GM19239 (cell line): ENCODE data around the gene ACIN1.

Experiments used
- DNase-seq: peaks from one replicate; pipeline ENCODE4 v3.0.0; 2011; ENCODE audit warnings: low spot score; ENCODE audit not compliant: insufficient read length
- FAIRE-seq: peaks from 2 replicates; lab custom pipeline; 2011; peaks lifted over from hg19 to GRCh38; lab: Jason Lieb, UNC

ACIN1 gene

GRCh38 chr14:23125933-23126524 is 31.1 kb upstream of the ACIN1 start:
- FAIRE-seq = no peak
- no peak for DNase-seq

GRCh38 chr14:23125011-23125410 is 30.1 kb upstream of the ACIN1 start:
- FAIRE-seq (no peak), DNase-seq (no peak)

- FAIRE-seq (no peak), DNase-seq (no peak)
Measured at GRCh38 chr14:23124337-23124954, 29.5 kb upstream of the ACIN1 start.

- DNase-seq (no peak), FAIRE-seq (no peak)
Measured at GRCh38 chr14:23123419-23123818, 28.5 kb upstream of the ACIN1 start.

GRCh38 chr14:23122086-23122485 is 27.1 kb upstream of the ACIN1 start:
- no peak for FAIRE-seq
- no peak for DNase-seq

GRCh38 chr14:23121361-23121771 is 26.4 kb upstream of the ACIN1 start:
- DNase-seq (peak; percentile 32), FAIRE-seq (no peak)

- FAIRE-seq = peak; percentile 92
- DNase-seq = peak; percentile 90
Measured at GRCh38 chr14:23120541-23121251, 25.8 kb upstream of the ACIN1 start.

- DNase-seq (no peak), FAIRE-seq (no peak)
Measured at GRCh38 chr14:23119363-23120327, 24.7 kb upstream of the ACIN1 start.

- no peak for FAIRE-seq
- DNase-seq = no peak
Measured at GRCh38 chr14:23118506-23119362, 23.8 kb upstream of the ACIN1 start, which contains the start of gene CEBPE. CEBPE (minus strand) TSS chr14:23119255; CDS start chr14:23119091, 164 bp downstream.

- FAIRE-seq = no peak
- DNase-seq = no peak
Measured at GRCh38 chr14:23117371-23118020, 22.6 kb upstream of the ACIN1 start.

- FAIRE-seq (no peak), DNase-seq (no peak)
Measured at GRCh38 chr14:23115918-23116317, 21.0 kb upstream of the ACIN1 start.

- DNase-seq (no peak), FAIRE-seq (no peak)
Measured at GRCh38 chr14:23115039-23115731, 20.2 kb upstream of the ACIN1 start.

- no peak for DNase-seq
- no peak for FAIRE-seq
Measured at GRCh38 chr14:23114669-23115038, 19.7 kb upstream of the ACIN1 start.

- FAIRE-seq (no peak), DNase-seq (no peak)
Measured at GRCh38 chr14:23114120-23114458, 19.2 kb upstream of the ACIN1 start.

GRCh38 chr14:23113431-23114119 is 18.6 kb upstream of the ACIN1 start:
- no peak for DNase-seq

GRCh38 chr14:23112359-23113178 is 17.6 kb upstream of the ACIN1 start:
- FAIRE-seq (no peak), DNase-seq (no peak)

More at GRCh38 chr14:23113431-23114119, 18.6 kb upstream of the ACIN1 start:
- no peak for FAIRE-seq
